ENCODE results near the gene TMEM185A.

DNA sequence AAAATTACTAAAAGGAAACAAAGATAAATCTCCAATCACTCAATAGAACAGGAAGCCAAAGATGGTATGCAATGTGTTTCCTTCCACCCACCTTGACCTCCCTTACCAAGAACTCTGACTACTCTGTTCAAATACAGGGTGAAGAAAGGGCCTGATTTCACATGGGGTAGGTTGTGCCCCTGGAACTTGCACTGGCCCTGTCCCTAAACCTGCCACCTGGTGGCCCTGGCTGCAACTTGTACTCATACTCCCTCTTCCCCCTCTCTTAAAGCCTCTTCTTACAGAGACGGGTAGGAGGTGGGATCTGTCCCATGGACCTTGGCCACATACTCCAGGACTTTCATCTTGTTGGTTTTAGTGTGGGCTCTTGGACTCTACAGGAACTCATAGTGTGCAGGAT, 17.3 kb upstream of the TMEM185A start:
- no peak for TF ChIP-seq CTCF (conservative IDR thresholded peaks at IDR 0.05; ENCODE audit: low read length)
- TF ChIP-seq EZH2phosphoT487 (IDR thresholded peaks at IDR 0.05; ENCODE audit: borderline replicate concordance, low read depth, low read length), result no peak

Data from OCI-LY7 (cell line).